NB4 (cell line): ENCODE results near the gene NSUN6.

ENCODE experiments used
- MYC ChIP-seq: IDR thresholded peaks from 2 replicates; pipeline ENCODE4 v1.6.1; 2011; ENCODE audit warnings: low read depth, low read length
- POLR2A ChIP-seq: IDR thresholded peaks from 2 replicates; pipeline ENCODE4 v1.6.1; 2011; ENCODE audit warnings: mild to moderate bottlenecking; ENCODE audit not compliant: insufficient read length; ENCODE audit errors: extremely low read depth
- TF ChIP-seq, protein P1 (sequence below): IDR thresholded peaks from one replicate; pipeline ENCODE4 v1.5.1; 2012; ENCODE audit warnings: low read depth, low read length
- TF ChIP-seq, protein P2 (sequence below): IDR thresholded peaks from 2 replicates; pipeline ENCODE4 v1.6.1; 2011; ENCODE audit warnings: low read depth, low read length

DNA sequence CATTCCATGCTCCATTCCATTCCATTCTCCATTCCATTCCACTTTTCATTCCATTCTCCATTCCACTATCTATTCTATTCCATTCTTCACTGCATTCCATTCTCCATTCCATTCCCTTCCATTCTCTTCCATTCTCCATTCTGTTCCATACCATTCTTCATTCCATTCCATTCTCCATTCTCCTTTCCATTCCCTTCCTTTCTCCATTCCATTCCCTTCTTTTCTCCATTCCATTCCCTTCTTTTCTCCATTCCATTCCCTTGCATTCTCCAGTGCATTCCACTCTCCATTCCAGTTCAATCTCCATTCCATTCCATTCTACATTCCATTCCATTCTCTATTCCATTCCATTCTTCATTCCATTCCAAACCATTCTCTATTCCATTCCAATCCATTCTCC lies 80.3 kb downstream of the NSUN6 start:
- TF ChIP-seq, protein P1, sequence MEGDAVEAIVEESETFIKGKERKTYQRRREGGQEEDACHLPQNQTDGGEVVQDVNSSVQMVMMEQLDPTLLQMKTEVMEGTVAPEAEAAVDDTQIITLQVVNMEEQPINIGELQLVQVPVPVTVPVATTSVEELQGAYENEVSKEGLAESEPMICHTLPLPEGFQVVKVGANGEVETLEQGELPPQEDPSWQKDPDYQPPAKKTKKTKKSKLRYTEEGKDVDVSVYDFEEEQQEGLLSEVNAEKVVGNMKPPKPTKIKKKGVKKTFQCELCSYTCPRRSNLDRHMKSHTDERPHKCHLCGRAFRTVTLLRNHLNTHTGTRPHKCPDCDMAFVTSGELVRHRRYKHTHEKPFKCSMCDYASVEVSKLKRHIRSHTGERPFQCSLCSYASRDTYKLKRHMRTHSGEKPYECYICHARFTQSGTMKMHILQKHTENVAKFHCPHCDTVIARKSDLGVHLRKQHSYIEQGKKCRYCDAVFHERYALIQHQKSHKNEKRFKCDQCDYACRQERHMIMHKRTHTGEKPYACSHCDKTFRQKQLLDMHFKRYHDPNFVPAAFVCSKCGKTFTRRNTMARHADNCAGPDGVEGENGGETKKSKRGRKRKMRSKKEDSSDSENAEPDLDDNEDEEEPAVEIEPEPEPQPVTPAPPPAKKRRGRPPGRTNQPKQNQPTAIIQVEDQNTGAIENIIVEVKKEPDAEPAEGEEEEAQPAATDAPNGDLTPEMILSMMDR: no peak
- TF ChIP-seq MYC (no peak), POLR2A (no peak)
- TF ChIP-seq, protein P2, sequence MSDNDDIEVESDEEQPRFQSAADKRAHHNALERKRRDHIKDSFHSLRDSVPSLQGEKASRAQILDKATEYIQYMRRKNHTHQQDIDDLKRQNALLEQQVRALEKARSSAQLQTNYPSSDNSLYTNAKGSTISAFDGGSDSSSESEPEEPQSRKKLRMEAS: no peak
